Loucy (cell line): ENCODE results near the gene VPS18.

ENCODE experiments used
- CTCF ChIP-seq: fragments of 200-600 bp; sonication (generic); conservative IDR thresholded peaks from 2 replicates; pipeline ENCODE4 v1.5.1; 2014; ENCODE audit warnings: mild to moderate bottlenecking, antibody characterized with exemption, low read length
- EZH2phosphoT487 ChIP-seq: fragments of 200-600 bp; IDR thresholded peaks from 2 replicates; pipeline ENCODE4 v1.6.1; 2018; ENCODE audit warnings: antibody characterized with exemption, mild to moderate bottlenecking, moderate library complexity, borderline replicate concordance

DNA sequence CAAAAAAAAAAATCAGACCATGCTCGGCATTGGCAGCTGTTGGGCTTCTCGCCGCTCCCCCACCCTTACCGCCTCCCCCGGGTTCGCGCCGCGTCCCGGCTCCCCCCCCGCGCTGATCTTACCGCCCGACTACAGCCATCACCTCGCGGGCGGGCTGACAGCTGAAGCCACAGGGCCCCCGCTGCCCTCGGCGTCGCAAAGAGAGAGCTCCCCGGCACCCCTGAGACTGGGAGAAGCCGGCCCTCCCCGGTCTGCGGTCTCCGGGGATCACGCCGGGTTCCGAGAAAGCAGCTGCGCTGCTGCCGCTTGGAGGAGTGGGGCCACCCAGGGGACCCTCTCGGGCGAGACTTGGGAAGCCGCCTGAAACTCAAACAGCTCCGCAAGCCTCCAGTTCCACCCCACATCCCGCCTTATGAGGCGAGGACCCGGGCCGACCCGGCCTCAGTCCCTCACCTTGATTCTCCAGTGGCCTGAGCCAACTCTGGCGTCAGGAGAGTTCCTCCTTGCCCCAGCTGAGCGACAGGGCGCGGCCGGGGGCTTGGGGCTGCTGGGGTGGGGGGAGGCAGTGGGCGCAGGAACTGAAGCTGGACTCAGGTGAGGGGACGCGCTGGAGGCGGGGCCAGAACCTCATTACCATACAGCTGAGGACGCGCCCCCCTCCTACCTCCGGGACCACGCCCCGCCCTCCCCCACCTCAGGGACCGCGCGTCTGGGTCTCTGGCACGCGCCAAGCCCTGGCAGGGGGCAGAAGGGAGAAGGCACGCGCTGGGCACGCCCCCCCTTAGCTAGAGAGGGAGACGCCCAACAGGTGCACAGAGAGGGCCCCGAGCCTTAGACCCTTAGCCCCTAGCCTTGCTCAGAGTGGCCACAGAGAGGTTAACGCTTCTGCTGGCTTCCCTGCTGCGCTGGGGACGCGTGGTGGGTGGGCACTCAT, 33.9 kb downstream of the VPS18 start:
- TF ChIP-seq CTCF (no peak), EZH2phosphoT487 (no peak)
